CD14-positive monocyte (primary cell): ENCODE data around the gene KLF6. TPM values are rescaled to one million over a fixed set of nuclear protein-coding genes. Genes with fewer than 3 reads are reported as not detected.

Source experiments
- DNase-seq, 3 donors: peaks; one replicate each; pipeline ENCODE4 v3.0.0-alpha.2; 2011 to 2022
- H2AFZ ChIP-seq: 2 replicates; pipeline ENCODE4 v1.6.0; 2012; ENCODE audit warnings: mild to moderate bottlenecking, low read depth, low read length, inconsistent platforms; ENCODE audit not compliant: insufficient read depth, poor library complexity, severe bottlenecking
- H3K27ac ChIP-seq, 2 donors: 1 replicate in 1 of 2; 2 replicates in 1 of 2; pipeline ENCODE4 v1.5.1; 2012 to 2013; ENCODE audit warnings: low read length in 2 of 2, control low read depth in 1 of 2, inconsistent platforms in 1 of 2, low read depth in 1 of 2, mild to moderate bottlenecking in 1 of 2
- H3K27me3 ChIP-seq, 2 donors: one replicate each; pipeline versions ENCODE4 v1.6.0 to v1.6.1; 2011 to 2013; ENCODE audit warnings: low read length in 2 of 2; ENCODE audit not compliant: control insufficient read depth in 2 of 2, insufficient read depth in 2 of 2
- H3K36me3 ChIP-seq, 2 donors: replicated peaks in 1 of 2; 1 replicate in 1 of 2; 2 replicates in 1 of 2; pipeline versions ENCODE4 v1.5.1 to v1.6.1; 2012 to 2013; ENCODE audit warnings: low read length in 2 of 2, control low read depth in 1 of 2, inconsistent platforms in 1 of 2, mild to moderate bottlenecking in 1 of 2; ENCODE audit not compliant: insufficient read depth in 2 of 2, control insufficient read depth in 1 of 2
- H3K4me1 ChIP-seq, 2 donors: 1 replicate in 1 of 2; 2 replicates in 1 of 2; pipeline versions ENCODE4 v1.5.1 to v1.6.1; 2012 to 2013; ENCODE audit warnings: low read length in 2 of 2, control low read depth in 1 of 2, inconsistent platforms in 1 of 2, mild to moderate bottlenecking in 1 of 2, moderate library complexity in 1 of 2; ENCODE audit not compliant: insufficient read depth in 2 of 2, control insufficient read depth in 1 of 2
- H3K4me2 ChIP-seq: replicated peaks from 2 replicates; pipeline ENCODE3; 2012; ENCODE audit warnings: low read length, moderate library complexity, mild to moderate bottlenecking; ENCODE audit not compliant: poor library complexity, severe bottlenecking; ENCODE audit errors: extremely low read depth
- H3K4me3 ChIP-seq, 3 experiments: fragments of 200-600 bp in 1 of 3; sonication (generic) in 1 of 3; replicated peaks in 1 of 3; 1 replicate in 2 of 3; 2 replicates in 1 of 3; pipeline ENCODE4 v1.5.1; 2011 to 2013; ENCODE audit warnings: low read length in 3 of 3, mild to moderate bottlenecking in 3 of 3, control low read depth in 2 of 3, low read depth in 2 of 3, inconsistent platforms in 1 of 3, moderate library complexity in 1 of 3
- H3K79me2 ChIP-seq: 2 replicates; pipeline ENCODE4 v1.6.0; 2012; ENCODE audit warnings: mild to moderate bottlenecking, control low read depth, inconsistent platforms, low read length, moderate library complexity; ENCODE audit not compliant: insufficient read depth
- H3K9ac ChIP-seq: 2 replicates; pipeline ENCODE4 v1.6.0; 2017; ENCODE audit warnings: low read length, mild to moderate bottlenecking; ENCODE audit not compliant: insufficient read depth, poor library complexity, severe bottlenecking
- H3K9me3 ChIP-seq, 2 donors: replicated peaks in 1 of 2; 1 replicate in 1 of 2; 2 replicates in 1 of 2; pipeline versions ENCODE4 v1.5.1 to v1.6.1; 2012 to 2013; ENCODE audit warnings: low read length in 2 of 2, control low read depth in 1 of 2; ENCODE audit not compliant: control insufficient read depth in 1 of 2, insufficient read depth in 1 of 2
- H4K20me1 ChIP-seq: 2 replicates; pipeline ENCODE4 v1.6.0; 2012; ENCODE audit warnings: mild to moderate bottlenecking, low read length, control low read depth, moderate library complexity; ENCODE audit not compliant: insufficient read depth
- H3K27ac Mint-ChIP-seq, 7 donors: one replicate each; pipeline ENCODE4 v1.8.0; 2020; ENCODE audit warnings: mild to moderate bottlenecking in 7 of 7, mixed read lengths in 7 of 7, moderate library complexity in 6 of 7, inconsistent platforms in 2 of 7
- H3K27me3 Mint-ChIP-seq, 3 donors: one replicate each; pipeline ENCODE4 v1.8.0; 2021 to 2022; ENCODE audit warnings: low read depth in 3 of 3, mild to moderate bottlenecking in 3 of 3, mixed read lengths in 3 of 3, moderate library complexity in 3 of 3, inconsistent platforms in 1 of 3
- H3K36me3 Mint-ChIP-seq, 2 donors: one replicate each; pipeline ENCODE4 v1.8.0; 2020; ENCODE audit warnings: mixed read lengths in 2 of 2, inconsistent platforms in 1 of 2, mild to moderate bottlenecking in 1 of 2
- H3K4me1 Mint-ChIP-seq: one replicate; pipeline ENCODE4 v1.8.0; 2020; ENCODE audit warnings: mild to moderate bottlenecking, mixed read lengths
- H3K4me3 Mint-ChIP-seq, 2 donors: one replicate each; pipeline ENCODE4 v1.8.0; 2020; ENCODE audit warnings: mild to moderate bottlenecking in 2 of 2, mixed read lengths in 2 of 2, moderate library complexity in 1 of 2
- H3K9me3 Mint-ChIP-seq, 7 donors: one replicate each; pipeline ENCODE4 v1.8.0; 2020 to 2022; ENCODE audit warnings: mixed read lengths in 7 of 7, mild to moderate bottlenecking in 6 of 7, moderate library complexity in 6 of 7, inconsistent platforms in 2 of 7
- WGBS: methylation state at CpG from one replicate; pipeline ENCODE4 v1.1.5; 2013; ENCODE audit warnings: missing lambda C conversion rate; ENCODE audit not compliant: insufficient coverage; 5-methylcytosine and 5-hydroxymethylcytosine counted together
- intact Hi-C, 2 donors: fragments of 100-400 bp; cut with micrococcal nuclease; formaldehyde crosslinking; loops; one replicate each; pipeline versions ENCODE4 v1.15.0 to v1.15.1; 2023
- polyA plus RNA-seq, 3 donors: library from polyadenylated mRNA; depleted of rRNA in 1 of 3; unstranded in 2 of 3; stranded (reverse) in 1 of 3; fragments of 300-500 nt in 2 of 3; fragments of >200 nt in 1 of 3; fragmentation: Illumina TruSeq in 2 of 3; gene quantifications; 1 replicate in 2 of 3; 2 replicates in 1 of 3; pipeline ENCODE4 v1.2.3, GENCODE V29; 2012 to 2021
- TF ChIP-seq, protein P1 (sequence below): fragments of 200-600 bp; IDR thresholded peaks from one replicate; pipeline ENCODE4 v1.8.0; 2022; ENCODE audit warnings: antibody characterized with exemption, mild to moderate bottlenecking

Gene KLF6
- polyA plus RNA-seq, 3 donors = 436 to 510 (median 499) TPM

DNA sequence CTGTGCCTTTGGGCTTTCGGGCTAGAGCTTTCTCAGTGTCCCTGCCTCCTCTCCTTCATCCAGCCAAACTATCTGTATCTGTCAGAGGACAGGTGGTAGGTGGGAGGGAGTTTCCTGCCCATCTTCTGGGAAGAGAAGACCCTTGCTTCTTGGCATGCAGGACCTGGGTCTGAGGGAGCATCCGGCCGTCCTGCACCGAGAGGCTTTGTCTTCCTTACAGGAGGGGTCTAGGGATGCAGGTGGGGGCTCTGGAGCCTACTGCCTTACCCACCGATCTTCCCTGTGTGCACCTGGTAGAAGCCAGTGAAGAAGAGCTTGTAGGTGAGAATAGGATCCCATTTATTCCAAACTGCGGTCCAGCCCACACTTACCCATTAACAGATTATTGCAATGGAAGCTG is 5.8 kb upstream of the KLF6 start:
- peak overlapping the region in 1 of 7 donors; percentile 41 for H3K27ac Mint-ChIP-seq
- H3K36me3 Mint-ChIP-seq = peaks cover 6 to 7% of the 10 kb centered on the region in 2 donors
- H3K27me3 Mint-ChIP-seq = peaks cover 1 to 5% (median 4%) of the 10 kb centered on the region in 3 donors
- H4K20me1 ChIP-seq = no peaks in the 10 kb centered on the region
- TF ChIP-seq, protein P1, sequence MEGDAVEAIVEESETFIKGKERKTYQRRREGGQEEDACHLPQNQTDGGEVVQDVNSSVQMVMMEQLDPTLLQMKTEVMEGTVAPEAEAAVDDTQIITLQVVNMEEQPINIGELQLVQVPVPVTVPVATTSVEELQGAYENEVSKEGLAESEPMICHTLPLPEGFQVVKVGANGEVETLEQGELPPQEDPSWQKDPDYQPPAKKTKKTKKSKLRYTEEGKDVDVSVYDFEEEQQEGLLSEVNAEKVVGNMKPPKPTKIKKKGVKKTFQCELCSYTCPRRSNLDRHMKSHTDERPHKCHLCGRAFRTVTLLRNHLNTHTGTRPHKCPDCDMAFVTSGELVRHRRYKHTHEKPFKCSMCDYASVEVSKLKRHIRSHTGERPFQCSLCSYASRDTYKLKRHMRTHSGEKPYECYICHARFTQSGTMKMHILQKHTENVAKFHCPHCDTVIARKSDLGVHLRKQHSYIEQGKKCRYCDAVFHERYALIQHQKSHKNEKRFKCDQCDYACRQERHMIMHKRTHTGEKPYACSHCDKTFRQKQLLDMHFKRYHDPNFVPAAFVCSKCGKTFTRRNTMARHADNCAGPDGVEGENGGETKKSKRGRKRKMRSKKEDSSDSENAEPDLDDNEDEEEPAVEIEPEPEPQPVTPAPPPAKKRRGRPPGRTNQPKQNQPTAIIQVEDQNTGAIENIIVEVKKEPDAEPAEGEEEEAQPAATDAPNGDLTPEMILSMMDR = no peak
- H3K27ac ChIP-seq = no peak overlapping the region
- H3K27me3 ChIP-seq = no peaks in the 10 kb centered on the region
- DNase-seq = no peak
- peaks cover 0 to 3% of the 10 kb centered on the region in 2 donors for H3K9me3 ChIP-seq
- intact Hi-C loops = no loop called here
- H3K9me3 Mint-ChIP-seq = peaks cover 4 to 14% (median 7%) of the 10 kb centered on the region in 7 donors
- no peak overlapping the region for H3K9ac ChIP-seq
- H3K4me1 ChIP-seq = peaks cover 10% of the 10 kb centered on the region in 2 donors
- no peak overlapping the region for H2AFZ ChIP-seq
- H3K4me2 ChIP-seq = no peak overlapping the region
- H3K4me1 Mint-ChIP-seq = peaks cover 15% of the 10 kb centered on the region
- WGBS = no CpG with 5 or more reads among the region's 6 CpGs
- H3K4me3 ChIP-seq = no peak overlapping the region
- H3K4me3 Mint-ChIP-seq = no peak overlapping the region
- H3K36me3 ChIP-seq = no peaks in the 10 kb centered on the region
- peaks cover 4% of the 10 kb centered on the region for H3K79me2 ChIP-seq

DNA sequence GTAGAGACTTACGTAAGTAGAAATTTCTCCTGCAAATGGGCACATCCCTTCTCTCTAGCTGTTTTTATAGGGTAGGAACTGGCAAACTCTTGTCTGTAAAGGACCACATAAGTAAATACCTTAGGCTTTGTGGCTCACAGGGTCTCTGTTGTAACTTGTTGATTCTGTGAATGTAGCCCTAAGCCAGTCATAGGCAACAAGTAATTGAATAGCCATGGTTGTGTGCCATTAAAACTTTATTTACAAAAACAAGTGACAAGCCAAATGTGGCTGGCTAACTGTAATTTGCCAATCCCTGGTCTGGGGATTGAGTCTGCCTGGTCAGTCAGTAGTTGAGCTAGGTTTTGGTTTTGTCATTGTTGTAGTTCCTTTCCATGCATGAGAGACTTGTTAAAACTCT is 5.3 kb upstream of the KLF6 start:
- peaks cover 11 to 12% of the 10 kb centered on the region in 2 donors for H3K4me1 ChIP-seq
- DNase-seq = no peak
- H2AFZ ChIP-seq = no peak overlapping the region
- no peak overlapping the region for H3K27ac ChIP-seq
- no peaks in the 10 kb centered on the region for H3K27me3 ChIP-seq
- Mint-ChIP-seq H3K4me3 (no peak overlapping the region), H3K4me1 (peaks cover 15% of the 10 kb centered on the region), H3K27me3 (peaks cover 1 to 5% (median 4%) of the 10 kb centered on the region in 3 donors), H3K9me3 (peaks cover 4 to 14% (median 7%) of the 10 kb centered on the region in 7 donors), H3K27ac (no peak overlapping the region), H3K36me3 (peaks cover 6 to 7% of the 10 kb centered on the region in 2 donors)
- intact Hi-C loops = no loop called here
- TF ChIP-seq, protein P1 = no peak
- no peak overlapping the region for H3K4me2 ChIP-seq
- H4K20me1 ChIP-seq = no peaks in the 10 kb centered on the region
- no peaks in the 10 kb centered on the region for H3K36me3 ChIP-seq
- peaks cover 8% of the 10 kb centered on the region for H3K79me2 ChIP-seq
- H3K9ac ChIP-seq = no peak overlapping the region
- peaks cover 0 to 3% of the 10 kb centered on the region in 2 donors for H3K9me3 ChIP-seq
- no CpG with 5 or more reads among the region's 1 CpG for WGBS
- H3K4me3 ChIP-seq = no peak overlapping the region
